Fibroblast of skin of right quadriceps (primary cell): Measurements from ENCODE around the gene SLC25A6.
A peak's percentile ranks its signal among the peaks of the same experiment; 100 is the strongest.
"Not testable (repeated sequence)": the region's sequence is repeated elsewhere in the genome, so short reads cannot be mapped to it uniquely, and the experiment has no call there.

Experiments
- DNase-seq: peaks from one replicate; pipeline ENCODE4 v3.0.0-alpha.2; 2013

SLC25A6 gene

GRCh38 chrX:1391707-1392375 is at the start of gene SLC25A6:
Gene SLC25A6, minus strand, starts transcription at chrX:1392113. Its CDS starts 104 bp downstream, at chrX:1392009.
- DNase-seq, result peak; percentile 97

DNA sequence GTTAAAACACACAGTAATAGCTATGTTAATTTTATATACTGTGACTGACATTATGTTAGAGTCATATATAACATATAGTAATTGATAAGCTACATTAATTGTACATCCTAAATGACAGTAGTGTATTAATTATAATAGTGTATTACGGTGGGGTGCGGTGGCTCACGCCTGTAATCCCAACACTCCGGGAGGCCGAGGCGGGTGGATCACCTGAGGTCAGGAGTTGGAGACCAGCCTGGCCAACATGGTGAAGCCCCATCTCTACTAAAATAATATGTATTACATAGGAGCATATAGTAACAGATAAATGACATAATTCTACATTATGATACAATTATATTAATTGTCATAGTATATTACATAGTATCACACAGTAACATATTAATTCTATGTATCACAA is 48.6 kb upstream of the SLC25A6 start:
- no peak for DNase-seq

DNA sequence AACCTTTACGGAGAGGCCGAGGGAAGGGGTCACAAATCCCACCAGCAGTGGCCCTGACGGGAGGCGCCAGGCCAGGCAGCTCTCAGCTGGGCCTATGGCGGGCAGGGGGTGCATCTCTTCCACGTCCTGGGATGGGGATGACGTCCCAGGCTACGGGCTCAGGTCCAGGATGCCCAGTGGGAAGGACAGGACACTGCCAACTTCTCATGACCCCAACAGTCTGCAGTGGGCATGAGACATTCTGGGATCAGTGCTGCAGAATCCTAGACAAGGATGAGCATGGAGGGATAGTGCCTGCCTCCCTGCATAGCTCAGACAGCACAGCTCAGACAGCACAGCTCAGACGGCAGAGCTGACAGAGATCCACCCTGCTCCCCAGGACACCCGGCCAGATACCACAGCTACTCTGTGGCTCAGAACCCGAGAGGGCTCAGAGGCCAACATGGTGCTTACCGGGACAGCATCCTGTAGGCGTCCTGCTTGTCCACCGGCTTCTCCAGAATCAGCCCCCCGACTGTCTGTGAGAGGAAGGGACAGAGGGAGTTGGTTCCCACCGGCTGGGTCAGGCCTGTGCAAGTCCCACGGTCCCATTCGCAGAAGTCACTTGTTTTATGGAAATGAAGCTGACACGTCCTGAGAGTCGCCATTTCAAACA is 43.5 kb upstream of the SLC25A6 start:
- no peak for DNase-seq

- no peak for DNase-seq
Measured at GRCh38 chrX:1434871-1435240, 42.9 kb upstream of the SLC25A6 start.

DNA sequence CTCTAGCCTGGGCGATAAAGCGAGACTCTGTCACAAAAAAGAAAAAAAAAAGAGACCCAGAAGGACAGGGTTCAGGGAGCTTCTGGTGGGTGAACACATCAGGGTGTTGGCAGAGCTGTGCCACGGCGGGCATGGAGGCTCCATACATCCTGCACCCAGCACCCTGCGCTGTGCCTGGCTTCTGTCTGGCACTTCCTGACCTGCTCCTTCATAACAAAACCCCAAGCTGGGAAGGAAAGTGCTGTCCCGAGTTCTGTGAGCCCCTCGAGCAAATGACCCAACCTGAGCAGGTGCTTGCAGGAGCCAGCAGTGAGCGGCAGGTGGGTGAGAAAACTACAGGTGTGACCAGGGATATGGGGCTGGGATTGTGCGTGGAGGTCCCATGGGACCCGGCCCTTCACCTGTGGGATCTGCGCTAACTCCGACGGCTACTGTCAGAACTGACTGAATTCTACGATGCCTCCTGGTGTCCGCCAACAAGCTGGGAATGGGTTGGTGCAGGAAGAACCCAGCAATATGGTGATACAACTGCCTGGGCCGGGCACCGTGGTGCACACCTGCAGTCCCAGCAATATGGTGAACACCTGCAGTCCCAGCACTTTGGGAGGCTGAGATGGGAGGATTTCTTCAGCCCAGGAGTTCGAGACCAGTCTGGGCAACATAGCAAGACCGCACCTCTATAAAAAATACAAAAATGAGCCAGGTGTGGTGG is 41.9 kb upstream of the SLC25A6 start:
- no peak for DNase-seq

- DNase-seq, result no peak
Measured at GRCh38 chrX:1430451-1430850, 38.5 kb upstream of the SLC25A6 start.

- DNase-seq, result no peak
Measured at GRCh38 chrX:1427756-1428155, 35.8 kb upstream of the SLC25A6 start.

DNA sequence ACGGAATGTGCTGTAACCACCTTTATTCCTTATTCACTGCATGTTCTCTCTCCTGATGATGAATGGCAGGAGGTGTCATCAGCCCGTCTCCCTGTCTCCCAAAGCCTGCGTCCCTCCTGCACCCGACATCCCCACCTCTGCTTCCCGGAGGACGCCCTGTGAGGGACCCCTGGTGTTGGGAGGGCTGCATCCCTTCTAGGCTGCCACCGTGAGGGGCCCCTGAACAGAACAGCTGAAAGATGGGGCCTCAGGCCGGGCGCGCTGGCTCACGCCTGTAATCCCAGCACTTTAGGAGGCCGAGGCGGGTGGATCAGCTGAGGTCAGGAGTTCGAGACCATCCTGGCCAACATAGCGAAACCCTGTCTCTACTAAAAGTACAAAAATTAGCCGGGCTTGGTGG is 34.4 kb upstream of the SLC25A6 start:
- DNase-seq, result not testable (repeated sequence)

GRCh38 chrX:1425381-1425780 is 33.5 kb upstream of the SLC25A6 start:
- DNase-seq, result no peak

GRCh38 chrX:1424147-1424851 is 32.4 kb upstream of the SLC25A6 start:
- no peak for DNase-seq

GRCh38 chrX:1423215-1423614 is 31.3 kb upstream of the SLC25A6 start:
- DNase-seq, result no peak

DNA sequence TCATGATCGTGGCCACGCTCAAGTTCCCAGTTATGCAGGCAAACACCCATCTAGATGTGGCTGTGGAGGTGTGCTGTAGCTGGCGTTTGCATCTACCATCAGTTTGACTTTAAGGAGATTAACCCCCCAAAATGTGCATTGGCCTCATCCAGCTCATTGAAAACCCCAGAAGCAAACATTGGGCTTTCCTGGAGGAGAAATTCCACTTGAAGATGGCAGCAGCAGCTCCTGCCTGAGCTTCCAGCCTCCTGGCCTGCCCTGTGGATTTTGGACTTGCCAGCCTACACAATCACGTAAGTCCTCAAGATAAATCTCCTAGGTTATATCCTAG is 30.2 kb upstream of the SLC25A6 start:
- no peak for DNase-seq

- no peak for DNase-seq
Measured at GRCh38 chrX:1421433-1422134, 29.7 kb upstream of the SLC25A6 start.

DNA sequence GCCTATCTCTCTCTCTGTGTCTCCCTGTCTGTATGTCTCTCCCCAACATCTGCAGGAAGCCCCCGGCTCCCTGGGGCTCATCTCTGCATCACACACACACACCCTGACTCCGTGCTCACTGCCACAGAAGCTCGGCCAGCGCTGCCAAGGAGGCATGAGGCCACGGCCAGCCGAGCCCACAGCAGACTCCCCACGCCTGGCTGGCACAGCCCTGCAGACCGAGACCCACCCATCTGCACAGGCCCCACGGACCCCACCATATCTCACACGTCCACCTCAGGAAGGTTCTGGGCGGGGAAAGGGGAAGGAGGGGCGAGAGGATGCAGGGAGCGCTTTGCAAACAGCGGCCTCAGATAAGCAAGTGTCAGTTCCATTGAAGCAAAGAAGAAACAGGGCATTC is 28.5 kb upstream of the SLC25A6 start:
- DNase-seq, result no peak

DNA sequence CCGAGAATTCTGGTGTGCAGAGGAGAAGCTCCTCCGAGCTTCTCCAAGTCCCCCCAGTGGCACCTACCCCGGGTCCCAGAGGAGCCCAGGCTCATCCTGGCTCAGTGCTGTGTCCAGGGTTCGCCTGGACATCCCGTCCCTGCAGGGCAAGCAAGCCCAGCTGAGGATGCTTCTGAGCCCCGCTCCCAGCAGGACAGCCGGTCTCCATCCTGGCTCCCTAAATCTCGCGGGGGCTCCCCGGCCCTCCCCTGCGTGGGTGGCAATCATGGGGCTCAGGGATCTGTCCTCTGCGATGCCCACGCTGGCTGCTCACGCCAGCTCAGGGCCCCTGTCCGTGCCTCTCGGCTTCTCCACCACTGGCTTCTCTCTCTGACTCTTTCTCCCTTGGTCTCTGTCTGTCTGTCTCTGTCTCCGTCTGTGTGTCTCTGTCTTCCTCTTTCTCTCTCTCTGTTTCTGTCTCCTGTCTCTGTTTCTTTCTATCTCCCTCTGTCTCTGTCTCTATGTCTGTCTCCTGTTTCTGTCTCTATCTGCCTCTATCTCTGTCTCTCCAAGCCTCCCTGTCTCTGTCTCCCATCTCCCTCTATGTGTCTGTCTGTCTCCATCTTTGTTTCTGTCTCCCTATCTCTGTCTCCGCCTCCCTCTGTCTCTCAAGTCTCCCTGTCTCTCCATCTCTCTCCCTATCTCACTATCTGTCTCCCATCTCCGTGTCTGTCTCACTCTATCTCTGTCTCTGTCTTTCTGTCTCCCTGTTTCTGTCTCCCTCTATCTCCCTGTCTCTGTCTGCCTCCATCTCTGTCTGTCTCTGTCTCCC is 27.8 kb upstream of the SLC25A6 start:
- DNase-seq, result no peak

GRCh38 chrX:1418901-1419544 is 27.1 kb upstream of the SLC25A6 start:
- no peak for DNase-seq

- no peak for DNase-seq
Measured at GRCh38 chrX:1417921-1418771, 26.2 kb upstream of the SLC25A6 start.

- no peak for DNase-seq
Measured at GRCh38 chrX:1416965-1417760, 25.2 kb upstream of the SLC25A6 start.

- DNase-seq, result no peak
Measured at GRCh38 chrX:1416327-1416784, 24.4 kb upstream of the SLC25A6 start.
